ENCODE data around the gene ATF4.
A peak's percentile ranks its signal among the peaks of the same experiment; 100 is the strongest.
"Not testable (repeated sequence)": the region's sequence is repeated elsewhere in the genome, so short reads cannot be mapped to it uniquely, and the experiment has no call there.

Gene ATF4

GRCh38 chr22:39518144-39518786, 2.1 kb upstream of the ATF4 start:
- no peak overlapping the region for H3K4me3 ChIP-seq (ENCODE audit: low read length)
- H3K9ac ChIP-seq (ENCODE audit: low read length), result peak overlapping the region; percentile 99

GRCh38 chr22:39518996-39519680, 1.2 kb upstream of the ATF4 start:
- H3K36me3 ChIP-seq (ENCODE audit: control insufficient read depth, insufficient read depth, low read length), result peaks cover 14% of the 10 kb centered on the region
- H3K9me3 ChIP-seq (ENCODE audit: control insufficient read depth, low read length), result no peaks in the 10 kb centered on the region
- peak overlapping the region; percentile 99 for H3K9ac ChIP-seq (ENCODE audit: low read length)
- H3K4me1 ChIP-seq (ENCODE audit: control insufficient read depth, insufficient read depth, low read length), result peaks cover 20% of the 10 kb centered on the region
- H3K4me3 ChIP-seq (ENCODE audit: low read length), result peak overlapping the region; percentile 92
- H3K27me3 ChIP-seq (ENCODE audit: control insufficient read depth, insufficient read depth, low read length), result no peaks in the 10 kb centered on the region

More at GRCh38 chr22:39518144-39518786, 2.1 kb upstream of the ATF4 start:
- Histone ChIP-seq H3K36me3 (ENCODE audit: control insufficient read depth, insufficient read depth, low read length) (peaks cover 17% of the 10 kb centered on the region), H3K9me3 (ENCODE audit: control insufficient read depth, low read length) (no peaks in the 10 kb centered on the region), H3K4me1 (ENCODE audit: control insufficient read depth, insufficient read depth, low read length) (peaks cover 17% of the 10 kb centered on the region), H3K27me3 (ENCODE audit: control insufficient read depth, insufficient read depth, low read length) (no peaks in the 10 kb centered on the region)

GRCh38 chr22:39519681-39520225, 609 bp upstream of the ATF4 start:
- Histone ChIP-seq H3K9ac (ENCODE audit: low read length) (peak overlapping the region; percentile 99), H3K27me3 (ENCODE audit: control insufficient read depth, insufficient read depth, low read length) (no peaks in the 10 kb centered on the region), H3K4me1 (ENCODE audit: control insufficient read depth, insufficient read depth, low read length) (peaks cover 22% of the 10 kb centered on the region), H3K4me3 (ENCODE audit: low read length) (peak overlapping the region; percentile 92), H3K36me3 (ENCODE audit: control insufficient read depth, insufficient read depth, low read length) (peaks cover 17% of the 10 kb centered on the region), H3K9me3 (ENCODE audit: control insufficient read depth, low read length) (no peaks in the 10 kb centered on the region)

- H3K4me1 ChIP-seq (ENCODE audit: control insufficient read depth, insufficient read depth, low read length), result peaks cover 22% of the 10 kb centered on the region
Measured at GRCh38 chr22:39521106-39521885, 934 bp downstream of the ATF4 start.

GRCh38 chr22:39522091-39522490, 1.7 kb downstream of the ATF4 start:
- not testable (repeated sequence) for H3K27me3 ChIP-seq (ENCODE audit: control insufficient read depth, insufficient read depth, low read length); H3K9me3 ChIP-seq (ENCODE audit: control insufficient read depth, low read length)
- Histone ChIP-seq H3K36me3 (ENCODE audit: control insufficient read depth, insufficient read depth, low read length) (peaks cover 17% of the 10 kb centered on the region), H3K9ac (ENCODE audit: low read length) (peak overlapping the region; percentile 99), H3K4me1 (ENCODE audit: control insufficient read depth, insufficient read depth, low read length) (peaks cover 26% of the 10 kb centered on the region), H3K4me3 (ENCODE audit: low read length) (peak overlapping the region; percentile 92)

More at GRCh38 chr22:39521106-39521885, 934 bp downstream of the ATF4 start:
- peak overlapping the region; percentile 92 for H3K4me3 ChIP-seq (ENCODE audit: low read length)
- peak overlapping the region; percentile 99 for H3K9ac ChIP-seq (ENCODE audit: low read length)
- H3K27me3 ChIP-seq (ENCODE audit: control insufficient read depth, insufficient read depth, low read length); H3K9me3 ChIP-seq (ENCODE audit: control insufficient read depth, low read length): not testable (repeated sequence)
- peaks cover 17% of the 10 kb centered on the region for H3K36me3 ChIP-seq (ENCODE audit: control insufficient read depth, insufficient read depth, low read length)

GRCh38 chr22:39522567-39523300, 2.4 kb downstream of the ATF4 start:
- no peak overlapping the region for H3K4me3 ChIP-seq (ENCODE audit: low read length)
- no peaks in the 10 kb centered on the region for H3K27me3 ChIP-seq (ENCODE audit: control insufficient read depth, insufficient read depth, low read length)
- peaks cover 32% of the 10 kb centered on the region for H3K4me1 ChIP-seq (ENCODE audit: control insufficient read depth, insufficient read depth, low read length)
- peak overlapping the region; percentile 99 for H3K9ac ChIP-seq (ENCODE audit: low read length)
- H3K9me3 ChIP-seq (ENCODE audit: control insufficient read depth, low read length), result no peaks in the 10 kb centered on the region
- peaks cover 17% of the 10 kb centered on the region for H3K36me3 ChIP-seq (ENCODE audit: control insufficient read depth, insufficient read depth, low read length)

GRCh38 chr22:39524089-39524752, 3.9 kb downstream of the ATF4 start:
- peaks cover 37% of the 10 kb centered on the region for H3K4me1 ChIP-seq (ENCODE audit: control insufficient read depth, insufficient read depth, low read length)
- H3K4me3 ChIP-seq (ENCODE audit: low read length), result no peak overlapping the region
- H3K27me3 ChIP-seq (ENCODE audit: control insufficient read depth, insufficient read depth, low read length), result no peaks in the 10 kb centered on the region

GRCh38 chr22:39524753-39525657, 4.6 kb downstream of the ATF4 start:
- no peak overlapping the region for H3K4me3 ChIP-seq (ENCODE audit: low read length)
- H3K4me1 ChIP-seq (ENCODE audit: control insufficient read depth, insufficient read depth, low read length), result peaks cover 43% of the 10 kb centered on the region
- H3K27me3 ChIP-seq (ENCODE audit: control insufficient read depth, insufficient read depth, low read length), result no peaks in the 10 kb centered on the region
- no peaks in the 10 kb centered on the region for H3K9me3 ChIP-seq (ENCODE audit: control insufficient read depth, low read length)
- H3K36me3 ChIP-seq (ENCODE audit: control insufficient read depth, insufficient read depth, low read length), result peaks cover 27% of the 10 kb centered on the region
- H3K9ac ChIP-seq (ENCODE audit: low read length), result no peak overlapping the region

More at GRCh38 chr22:39524089-39524752, 3.9 kb downstream of the ATF4 start:
- peaks cover 20% of the 10 kb centered on the region for H3K36me3 ChIP-seq (ENCODE audit: control insufficient read depth, insufficient read depth, low read length)
- H3K9ac ChIP-seq (ENCODE audit: low read length), result no peak overlapping the region
- no peaks in the 10 kb centered on the region for H3K9me3 ChIP-seq (ENCODE audit: control insufficient read depth, low read length)

- H3K9ac ChIP-seq (ENCODE audit: low read length), result no peak overlapping the region
- H3K4me1 ChIP-seq (ENCODE audit: control insufficient read depth, insufficient read depth, low read length), result peaks cover 49% of the 10 kb centered on the region
- no peak overlapping the region for H3K4me3 ChIP-seq (ENCODE audit: low read length)
- H3K9me3 ChIP-seq (ENCODE audit: control insufficient read depth, low read length), result no peaks in the 10 kb centered on the region
- peaks cover 32% of the 10 kb centered on the region for H3K36me3 ChIP-seq (ENCODE audit: control insufficient read depth, insufficient read depth, low read length)
- no peaks in the 10 kb centered on the region for H3K27me3 ChIP-seq (ENCODE audit: control insufficient read depth, insufficient read depth, low read length)
Measured at GRCh38 chr22:39525658-39525975, 5.3 kb downstream of the ATF4 start.

GRCh38 chr22:39526736-39527171, 6.4 kb downstream of the ATF4 start:
- Histone ChIP-seq H3K4me1 (ENCODE audit: control insufficient read depth, insufficient read depth, low read length) (peaks cover 60% of the 10 kb centered on the region), H3K9ac (ENCODE audit: low read length) (no peak overlapping the region), H3K4me3 (ENCODE audit: low read length) (no peak overlapping the region), H3K9me3 (ENCODE audit: control insufficient read depth, low read length) (no peaks in the 10 kb centered on the region), H3K27me3 (ENCODE audit: control insufficient read depth, insufficient read depth, low read length) (no peaks in the 10 kb centered on the region), H3K36me3 (ENCODE audit: control insufficient read depth, insufficient read depth, low read length) (peaks cover 25% of the 10 kb centered on the region)

Measured in mucosa of stomach (tissue), 1 donor.